Measurements from ENCODE around the gene RRM2.

The RRM2 gene

GRCh38 chr2:10171006-10171800 lies 48.7 kb downstream of the RRM2 start:
- H3K4me3 ChIP-seq (ENCODE audit: low read length), result no peak overlapping the region
- no peak for DNase-seq (ENCODE audit: low read depth)
- no peak for TF ChIP-seq CTCF (conservative IDR thresholded peaks at IDR 0.05; ENCODE audit: low read depth, low read length)

- DNase-seq (ENCODE audit: low read depth), result no peak
- no peak for TF ChIP-seq CTCF (conservative IDR thresholded peaks at IDR 0.05; ENCODE audit: low read depth, low read length)
- no peak overlapping the region for H3K4me3 ChIP-seq (ENCODE audit: low read length)
Observed at GRCh38 chr2:10172033-10172871, 49.7 kb downstream of the RRM2 start.

GRCh38 chr2:10173258-10174005 lies 50.9 kb downstream of the RRM2 start:
- DNase-seq (ENCODE audit: low read depth), result no peak
- H3K4me3 ChIP-seq (ENCODE audit: low read length), result no peak overlapping the region
- no peak for TF ChIP-seq CTCF (conservative IDR thresholded peaks at IDR 0.05; ENCODE audit: low read depth, low read length)

- no peak for TF ChIP-seq CTCF (conservative IDR thresholded peaks at IDR 0.05; ENCODE audit: low read depth, low read length)
- no peak overlapping the region for H3K4me3 ChIP-seq (ENCODE audit: low read length)
- DNase-seq (ENCODE audit: low read depth), result no peak
Observed at GRCh38 chr2:10174173-10174572, 51.6 kb downstream of the RRM2 start.

- DNase-seq (ENCODE audit: low read depth), result no peak
- no peak overlapping the region for H3K4me3 ChIP-seq (ENCODE audit: low read length)
- no peak for TF ChIP-seq CTCF (conservative IDR thresholded peaks at IDR 0.05; ENCODE audit: low read depth, low read length)
Observed at GRCh38 chr2:10175441-10175840, 52.9 kb downstream of the RRM2 start.

GRCh38 chr2:10178751-10179150 lies 56.2 kb downstream of the RRM2 start:
- H3K4me3 ChIP-seq (ENCODE audit: low read length), result no peak overlapping the region
- no peak for DNase-seq (ENCODE audit: low read depth)
- TF ChIP-seq CTCF (conservative IDR thresholded peaks at IDR 0.05; ENCODE audit: low read depth, low read length), result no peak
